ENCODE data around the gene BMP7.

- TF ChIP-seq CTCF (IDR thresholded peaks at IDR 0.05) (no peak), POLR2A (IDR thresholded peaks at IDR 0.05) (no peak)
These were observed 43.2 kb upstream of the BMP7 start for GRCh38 chr20:57309544-57310115.
